PFSK-1 (cell line): ENCODE measurements around the gene IFRD2.

Experiments
- POLR2AphosphoS5 ChIP-seq: IDR thresholded peaks from 2 replicates; pipeline ENCODE4 v1.6.1; 2012; ENCODE audit warnings: low read depth, mild to moderate bottlenecking, control low read depth, low read length, moderate library complexity
- REST ChIP-seq, 2 experiments: IDR thresholded peaks; 2 replicates each; pipeline versions ENCODE4 v1.6.1 to v1.8.0; 2011 to 2012; ENCODE audit warnings: low read depth in 2 of 2, low read length in 2 of 2, control low read depth in 1 of 2, inconsistent platforms in 1 of 2, mild to moderate bottlenecking in 1 of 2, moderate library complexity in 1 of 2; ENCODE audit not compliant: insufficient read depth in 1 of 2
- TAF1 ChIP-seq: IDR thresholded peaks from 2 replicates; pipeline ENCODE4 v1.6.1; 2012; ENCODE audit warnings: low read length, control low read depth, borderline replicate concordance; ENCODE audit not compliant: insufficient read depth

- TF ChIP-seq POLR2AphosphoS5: no peak
- no peak for TF ChIP-seq TAF1
- TF ChIP-seq REST (IDR thresholded peaks at IDR 0.05; ENCODE audit: insufficient read depth in 1 of 2, low read depth in 2 of 2, low read length in 2 of 2): no peak
Observed at GRCh38 chr3:50325113-50325480, 32.9 kb upstream of the IFRD2 start.
